HG03095 (cell line): ENCODE measurements around the gene STAB2.
"Not testable (repeated sequence)": the region's sequence is repeated elsewhere in the genome, so short reads cannot be mapped to it uniquely, and the experiment has no call there.

Experiments used
- ATAC-seq: cut with Tn5 transposase; IDR thresholded peaks from one replicate; pipeline ENCODE4 v1.9.1; 2021; ENCODE audit warnings: moderate library complexity; ENCODE audit not compliant: unreplicated experiment

STAB2 gene

DNA sequence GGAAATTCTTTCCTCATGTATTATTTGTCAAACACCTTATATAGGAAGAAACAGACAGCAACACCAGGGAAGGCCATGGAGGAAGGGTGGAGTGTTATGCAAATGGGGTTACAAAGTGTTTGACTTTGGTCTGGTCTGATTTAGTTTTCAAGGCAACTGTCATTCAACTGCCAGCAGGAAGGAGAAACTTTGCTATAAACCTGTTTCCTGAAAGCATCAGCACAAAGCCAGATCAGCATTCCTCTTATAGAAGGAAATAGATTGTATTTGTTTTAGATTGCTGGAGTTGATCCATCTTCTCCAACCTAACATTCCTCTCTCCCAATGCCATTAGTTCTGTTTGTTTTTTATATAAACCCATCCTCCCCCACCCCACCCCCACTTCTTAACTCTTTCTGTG lies 65.7 kb downstream of the STAB2 start:
- ATAC-seq: no peak

DNA sequence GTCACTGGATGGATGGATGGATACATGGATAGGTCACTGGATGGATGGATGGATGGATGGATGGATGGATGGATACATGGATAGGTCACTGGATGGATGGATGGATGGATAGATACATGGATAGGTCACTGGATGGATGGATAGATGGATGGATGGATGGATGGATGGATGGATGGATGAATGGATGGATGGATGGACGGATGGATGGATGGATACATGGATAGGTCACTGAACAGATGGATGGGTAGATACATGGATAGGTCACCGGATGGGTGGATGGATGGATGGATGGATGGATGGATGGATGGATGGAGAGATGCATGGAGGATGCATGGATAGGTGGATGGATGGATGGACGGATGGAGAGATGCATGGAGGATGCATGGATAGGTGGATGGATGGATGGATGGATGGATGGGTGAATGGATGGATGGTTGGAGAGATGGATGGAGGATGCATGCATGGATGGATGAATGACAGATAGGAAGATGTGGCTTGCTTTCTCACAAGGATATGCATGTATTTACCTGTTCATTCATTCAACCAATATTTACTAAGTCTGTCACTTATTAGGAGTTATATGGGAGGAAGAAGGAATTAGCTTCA lies 66.6 kb downstream of the STAB2 start:
- ATAC-seq: not testable (repeated sequence)

DNA sequence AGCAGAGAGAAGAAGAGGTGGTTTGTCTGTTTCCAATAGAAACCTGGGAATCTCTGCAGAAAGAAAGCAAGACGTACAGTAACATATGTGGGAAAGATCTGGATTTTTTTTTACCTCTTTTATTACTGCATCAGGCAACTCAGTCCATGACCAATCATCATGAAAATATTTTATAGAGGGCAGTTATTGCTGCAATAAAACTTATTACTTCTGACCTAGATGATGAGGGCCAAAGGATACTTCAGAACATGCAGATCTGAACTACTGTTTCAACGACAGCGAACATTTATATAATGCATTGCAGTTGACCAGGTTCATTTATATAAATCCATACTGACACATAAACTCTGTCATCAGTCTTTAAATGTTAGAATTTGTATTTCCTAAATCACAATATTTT lies 67.7 kb downstream of the STAB2 start:
- no peak for ATAC-seq

DNA sequence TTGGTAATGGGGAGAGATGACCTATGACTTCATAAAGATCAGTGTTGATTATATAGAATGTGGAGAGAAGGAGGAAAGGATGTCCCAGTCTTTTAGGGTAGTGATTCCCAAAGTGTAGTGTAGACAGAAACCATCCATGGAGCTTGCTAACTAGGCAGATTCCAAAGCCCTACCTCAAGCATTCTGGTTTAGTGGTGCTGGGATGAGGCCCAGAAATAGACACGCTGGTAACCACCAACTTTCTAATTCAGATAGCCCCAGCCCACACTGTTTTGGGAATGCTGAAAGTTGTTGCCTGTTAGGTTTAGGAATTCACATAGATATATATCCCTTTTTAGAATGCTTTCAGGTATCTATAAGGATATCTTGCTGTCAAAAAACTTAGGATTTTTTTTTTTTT lies 69.2 kb downstream of the STAB2 start:
- no peak for ATAC-seq

DNA sequence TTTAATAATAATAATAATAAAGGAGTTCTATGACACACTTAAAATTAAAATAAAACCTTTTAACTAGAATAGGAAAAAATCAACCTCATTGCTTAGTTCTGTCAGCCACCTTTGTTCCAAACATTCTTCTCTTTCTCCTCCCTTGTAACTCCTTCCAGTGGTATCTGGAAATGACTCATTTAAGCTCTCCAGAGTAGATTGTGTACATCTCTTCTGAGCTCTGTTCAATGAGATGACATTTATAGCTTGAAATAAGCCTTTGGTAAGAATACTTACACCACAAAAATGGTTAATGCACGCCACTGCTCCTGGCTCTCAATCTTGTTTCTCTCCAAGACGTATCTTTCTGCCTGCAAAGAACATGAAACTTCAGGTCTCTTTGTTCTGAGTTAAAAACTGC lies 70.3 kb downstream of the STAB2 start:
- no peak for ATAC-seq

DNA sequence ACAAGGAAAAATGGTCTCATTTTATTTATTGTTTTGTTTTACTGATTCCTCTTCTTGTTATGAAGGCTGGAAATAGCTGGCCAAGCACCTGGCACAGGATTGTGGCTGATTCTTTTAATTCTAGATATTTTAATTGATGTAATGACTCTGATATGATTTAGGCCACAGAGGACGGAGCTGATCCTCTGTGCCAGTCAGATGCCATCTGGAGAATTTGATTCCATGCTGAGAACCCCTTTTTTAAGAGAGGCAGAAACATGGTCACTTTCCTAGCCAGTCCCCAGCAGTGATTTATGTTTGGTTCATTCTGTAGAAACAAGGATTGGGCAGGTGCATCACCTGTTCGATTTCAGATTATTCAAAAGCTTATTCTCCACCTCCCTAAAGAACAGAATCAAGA lies 77.6 kb downstream of the STAB2 start:
- ATAC-seq: no peak

DNA sequence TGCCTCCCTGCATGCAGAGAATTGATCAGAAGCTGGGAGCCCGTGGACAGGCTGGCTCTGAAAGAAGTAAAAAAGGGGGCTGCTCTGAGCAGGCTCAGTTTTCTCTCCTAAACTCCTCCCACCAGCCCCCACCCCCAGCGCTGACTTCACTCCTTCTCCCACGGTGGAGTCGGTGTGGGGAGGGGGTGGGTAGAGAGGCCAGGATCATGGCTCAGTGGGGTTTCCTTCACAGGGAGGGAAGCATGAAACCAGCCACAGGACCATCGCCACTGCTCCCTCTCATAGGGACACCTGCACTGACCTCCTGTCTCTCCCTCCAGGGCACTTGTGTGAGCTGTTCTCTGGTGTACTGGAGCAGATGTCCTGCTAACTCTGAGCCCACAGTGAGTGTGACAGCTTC lies 78.9 kb downstream of the STAB2 start:
- ATAC-seq: no peak

DNA sequence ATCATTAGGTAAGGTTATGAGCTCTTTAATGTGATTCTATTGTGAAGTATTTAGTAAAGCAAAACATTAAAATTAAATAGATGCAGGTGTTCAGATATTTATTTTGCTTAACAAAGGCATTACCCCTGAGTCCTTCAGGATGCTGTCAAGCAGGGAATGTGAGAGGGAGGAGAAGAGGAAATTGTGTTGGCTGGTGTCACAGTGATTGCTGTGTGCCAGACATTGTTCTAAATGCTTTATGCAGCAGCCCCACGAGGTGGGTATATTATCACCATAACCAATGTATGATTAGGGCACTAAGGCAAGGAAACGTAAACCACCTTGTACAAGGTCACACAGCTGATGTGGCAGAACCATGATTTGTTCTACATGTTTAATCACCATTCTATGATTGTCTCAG lies 80.1 kb downstream of the STAB2 start:
- ATAC-seq: no peak

DNA sequence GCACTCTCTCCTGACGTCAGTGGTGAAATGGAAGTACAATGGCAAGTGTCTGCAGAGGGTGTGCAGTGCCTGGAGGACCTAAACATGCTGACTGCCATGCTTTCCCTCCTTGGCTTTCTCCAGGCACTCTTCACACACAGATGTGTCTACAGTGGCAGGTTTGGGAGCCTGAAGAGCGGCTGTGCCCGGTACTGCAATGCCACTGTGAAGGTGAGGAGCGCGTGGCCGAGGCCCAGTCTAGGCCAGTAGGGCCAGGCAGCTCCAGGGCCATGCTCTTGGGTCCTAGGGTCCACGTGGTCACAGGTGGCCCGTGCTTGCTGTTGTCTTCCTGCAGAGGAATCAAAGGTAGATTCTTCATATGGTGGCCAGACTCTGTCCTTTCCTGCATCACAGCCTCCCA lies 81.4 kb downstream of the STAB2 start:
- ATAC-seq: no peak

DNA sequence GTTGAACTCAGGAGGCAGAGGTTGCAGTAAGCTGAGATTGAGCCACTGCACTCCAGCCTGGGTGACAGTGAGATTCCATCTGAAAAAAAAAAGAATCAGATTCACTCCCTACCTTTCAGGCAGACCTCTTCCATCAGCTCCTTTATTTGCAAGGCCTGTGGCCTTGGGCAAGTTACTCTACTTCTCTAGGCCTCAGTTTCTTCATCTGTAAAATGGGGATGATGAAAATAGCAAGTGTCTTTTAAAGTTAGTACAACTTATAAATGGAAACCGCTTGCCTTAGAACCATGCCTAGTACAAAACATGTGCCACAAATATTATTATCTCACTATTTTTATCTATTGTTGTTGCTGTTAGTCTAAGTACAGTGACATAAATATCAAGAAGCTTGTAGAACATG lies 84.3 kb downstream of the STAB2 start:
- no peak for ATAC-seq

DNA sequence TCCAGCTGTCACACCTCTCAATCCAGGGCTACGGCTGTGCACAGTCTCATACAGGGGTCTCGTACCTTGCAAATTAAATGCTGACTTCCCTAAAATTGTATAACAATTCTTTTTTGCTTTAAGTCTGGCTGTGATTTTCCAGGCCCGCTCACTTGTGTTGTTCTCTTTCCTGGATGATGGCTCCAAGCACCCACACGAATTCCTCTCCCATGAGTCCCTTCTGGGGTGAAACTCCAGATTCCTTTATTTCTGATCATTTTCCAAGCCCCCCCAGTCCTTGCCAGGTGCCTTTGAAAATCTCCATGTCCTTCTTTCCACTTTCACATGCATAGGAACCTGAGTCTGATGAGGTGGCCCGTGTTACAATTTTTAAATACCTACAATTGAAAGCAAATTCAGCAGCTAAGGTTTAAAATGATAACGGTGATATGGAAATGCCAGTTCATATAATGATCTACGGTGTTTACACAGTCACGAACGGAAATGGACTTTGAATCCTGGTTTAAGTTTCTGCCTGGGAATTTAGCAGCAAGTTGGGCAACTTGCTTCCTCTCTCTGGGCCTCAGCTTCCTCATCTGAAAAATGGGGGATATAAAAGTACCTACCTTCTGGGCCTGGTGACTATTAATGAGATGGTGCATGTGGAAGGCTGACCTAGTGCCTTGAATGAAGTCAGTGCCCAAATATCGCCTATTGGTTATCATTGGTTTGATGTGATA lies 85.5 kb downstream of the STAB2 start:
- no peak for ATAC-seq

DNA sequence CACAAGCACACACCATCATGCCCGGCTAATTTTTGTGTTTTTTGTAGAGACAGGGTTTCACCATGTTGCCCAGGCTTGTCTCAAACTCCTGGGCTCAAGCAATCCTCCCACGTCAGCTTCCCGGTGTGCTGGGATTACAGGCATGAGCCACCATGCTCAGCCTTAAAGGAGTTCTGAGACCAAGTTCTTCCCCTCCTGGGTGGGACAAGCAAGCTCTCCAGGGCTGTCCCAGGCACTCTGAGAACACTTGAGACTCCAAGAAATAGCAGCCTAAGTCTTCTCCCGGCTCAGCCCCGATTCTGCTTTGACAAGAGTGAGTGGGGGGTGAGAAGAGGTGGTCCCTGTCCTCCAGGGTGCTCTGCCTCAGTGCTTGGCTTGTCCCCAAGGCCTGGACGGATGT lies 86.4 kb downstream of the STAB2 start:
- no peak for ATAC-seq

DNA sequence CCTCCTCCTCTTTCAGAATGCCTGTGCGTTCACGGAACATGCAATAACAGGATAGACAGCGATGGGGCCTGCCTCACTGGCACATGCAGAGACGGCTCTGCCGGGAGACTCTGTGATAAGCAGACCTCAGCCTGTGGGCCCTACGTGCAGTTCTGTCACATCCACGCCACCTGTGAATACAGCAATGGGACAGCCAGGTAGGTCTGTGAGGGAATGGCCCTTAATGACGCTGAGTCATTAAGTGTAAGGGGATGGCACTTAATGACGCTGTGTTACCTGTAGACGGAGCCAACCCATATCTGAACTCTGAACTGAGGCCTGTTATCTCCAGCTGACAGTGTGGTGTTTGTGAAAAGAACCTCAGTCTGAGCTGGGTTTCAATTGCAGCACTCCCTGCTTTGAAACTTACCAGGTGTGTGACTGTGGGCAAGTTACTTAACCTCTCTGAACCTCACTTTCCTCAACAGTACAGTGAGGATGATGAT lies 86.9 kb downstream of the STAB2 start:
- ATAC-seq: no peak

DNA sequence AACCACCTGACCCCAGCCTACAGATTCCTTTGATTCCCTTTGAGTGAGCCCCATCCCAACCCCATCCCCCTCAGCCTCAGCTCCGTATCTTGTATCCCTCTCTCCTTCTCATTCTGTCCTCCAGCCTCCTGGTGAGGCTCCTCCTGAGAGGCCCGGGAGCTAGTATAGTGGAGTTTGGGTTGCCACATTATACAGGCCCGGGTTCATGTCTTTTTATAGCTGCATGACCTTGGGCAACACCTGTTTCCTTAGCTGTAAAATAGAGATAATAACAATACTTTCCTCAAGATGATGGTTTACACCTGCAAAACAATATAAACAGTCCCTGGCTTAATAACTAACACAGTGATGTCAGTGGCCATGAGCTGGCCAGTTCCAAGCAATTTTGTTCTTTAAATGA lies 89.8 kb downstream of the STAB2 start:
- ATAC-seq: no peak

DNA sequence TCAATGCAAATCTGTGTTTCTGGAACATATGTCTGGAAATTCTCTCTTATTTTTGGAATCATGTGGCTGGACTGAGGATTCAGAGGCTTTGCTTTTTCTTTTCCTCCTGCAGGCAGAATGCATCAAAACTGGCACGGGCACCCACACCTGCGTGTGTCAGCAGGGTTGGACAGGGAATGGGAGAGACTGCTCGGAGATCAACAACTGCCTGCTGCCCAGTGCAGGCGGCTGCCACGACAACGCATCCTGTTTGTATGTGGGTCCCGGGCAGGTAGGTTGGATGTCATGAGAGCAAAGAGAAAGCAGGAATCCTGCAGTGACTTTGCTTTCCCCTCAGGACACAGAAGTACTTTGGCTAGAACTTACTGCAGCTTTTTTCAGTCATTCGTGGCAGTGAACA lies 90.3 kb downstream of the STAB2 start:
- no peak for ATAC-seq

DNA sequence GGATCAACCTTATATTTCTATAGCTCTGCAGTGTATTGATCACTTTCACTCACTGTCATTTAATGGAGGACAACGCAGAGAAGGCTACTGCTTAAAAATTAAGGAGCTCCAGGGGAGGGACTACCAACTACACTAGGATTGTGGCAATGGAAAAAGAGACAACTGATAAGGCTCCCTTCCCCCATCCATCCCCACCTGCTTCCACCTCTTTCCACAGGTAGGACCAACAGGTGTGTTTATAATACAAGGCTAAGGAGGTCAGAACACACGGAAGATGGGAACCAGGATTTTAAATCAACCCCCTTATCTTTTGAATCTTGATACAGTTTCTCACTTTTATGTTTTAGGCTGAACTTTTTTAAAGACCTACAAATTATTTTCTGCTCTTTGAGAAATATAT lies 90.8 kb downstream of the STAB2 start:
- no peak for ATAC-seq

DNA sequence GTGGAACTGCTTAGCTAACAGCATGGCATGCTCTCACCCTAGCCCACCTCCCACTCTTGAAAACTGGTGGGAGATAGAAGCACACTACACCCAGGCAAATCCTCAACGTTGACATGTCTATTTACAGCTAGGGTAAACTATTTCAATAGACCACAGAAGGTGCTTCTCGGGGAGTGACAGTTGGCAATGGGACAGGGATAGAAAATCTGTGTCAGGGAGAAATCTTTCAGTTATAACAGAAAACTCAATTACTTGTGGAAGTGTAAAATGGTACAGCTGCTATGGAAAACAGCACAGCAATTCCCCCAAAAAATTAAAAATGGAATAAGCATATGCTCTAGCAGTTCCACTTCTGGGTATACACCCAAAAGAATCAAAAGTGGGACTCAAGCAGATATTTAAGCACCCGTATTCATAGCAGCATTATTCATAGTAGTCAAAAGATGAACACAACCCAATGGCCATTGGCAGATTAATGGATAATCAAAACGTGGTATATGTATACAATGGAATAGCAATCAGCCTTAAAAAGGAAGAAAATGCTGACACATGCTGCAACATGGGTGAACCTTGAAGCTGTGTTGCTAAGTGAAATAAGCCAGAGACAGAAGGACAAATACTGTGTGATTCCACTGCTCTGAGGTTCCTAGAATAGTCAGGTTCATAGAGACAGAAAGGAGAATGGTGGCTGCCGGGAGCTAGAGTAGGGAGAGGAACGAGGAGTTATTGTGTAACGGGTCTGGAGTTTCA lies 92.5 kb downstream of the STAB2 start:
- no peak for ATAC-seq

DNA sequence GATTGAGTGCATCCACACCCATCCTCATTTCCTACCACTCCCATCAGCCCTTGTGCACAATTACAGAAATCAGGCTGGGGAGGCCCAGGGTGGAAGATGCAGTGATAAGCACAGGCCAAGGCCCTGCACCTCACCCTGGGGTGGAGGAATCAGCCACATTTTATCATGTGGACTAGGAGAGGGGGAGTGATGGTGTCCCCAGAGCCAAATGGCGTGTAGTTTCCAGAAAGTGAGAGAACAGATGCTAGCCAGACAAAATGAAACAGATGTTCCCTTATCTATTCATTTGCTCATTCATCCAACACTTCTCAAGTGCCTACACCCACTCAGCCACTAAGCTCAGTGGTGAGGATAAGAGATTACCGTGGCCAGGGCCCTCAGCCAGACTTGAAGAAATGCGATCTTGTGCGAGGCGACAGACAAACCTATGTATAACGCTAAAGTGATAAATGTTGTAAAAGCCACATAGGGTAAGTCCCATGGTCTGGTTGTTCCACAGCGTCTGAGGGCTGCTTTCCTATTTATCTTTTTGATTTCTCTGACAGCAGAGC lies 93.6 kb downstream of the STAB2 start:
- ATAC-seq: no peak

DNA sequence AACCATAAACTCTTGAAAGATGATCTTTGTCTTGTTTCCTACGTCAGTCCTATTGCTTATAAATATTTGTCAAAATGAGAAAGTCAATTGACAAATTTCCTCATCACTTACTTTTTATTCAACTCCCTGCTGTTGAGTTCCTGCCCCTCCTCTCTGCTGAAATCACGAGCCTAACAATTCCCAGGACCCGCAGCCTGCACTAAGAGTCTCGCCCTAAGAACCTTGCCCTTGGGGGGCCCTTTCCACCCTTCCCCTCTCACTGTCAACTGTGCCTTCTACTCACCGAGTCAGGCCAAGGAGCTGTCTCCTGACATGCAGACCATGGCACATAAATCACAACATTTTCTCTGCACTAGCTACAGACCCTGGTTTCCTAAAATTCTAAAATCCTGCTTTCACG lies 99.0 kb downstream of the STAB2 start:
- no peak for ATAC-seq

DNA sequence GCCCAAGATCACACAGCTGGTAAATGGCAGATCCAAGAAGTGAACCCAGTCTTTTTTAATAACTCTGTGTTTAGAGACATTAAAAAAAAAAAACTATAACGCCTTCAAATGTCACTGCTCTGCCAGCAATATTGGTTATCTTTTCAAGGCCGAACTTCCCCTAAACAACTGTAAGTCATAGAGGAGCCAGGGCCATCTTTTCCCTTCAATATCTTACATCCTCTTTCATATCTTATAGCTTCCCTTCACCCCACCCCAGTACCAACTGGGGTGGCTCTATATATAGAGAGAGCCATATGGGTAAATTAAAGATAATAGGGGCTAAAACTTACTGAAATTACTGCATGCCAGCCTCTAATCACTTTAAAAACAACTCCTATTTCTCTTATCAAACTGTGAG lies 100.2 kb downstream of the STAB2 start:
- no peak for ATAC-seq

DNA sequence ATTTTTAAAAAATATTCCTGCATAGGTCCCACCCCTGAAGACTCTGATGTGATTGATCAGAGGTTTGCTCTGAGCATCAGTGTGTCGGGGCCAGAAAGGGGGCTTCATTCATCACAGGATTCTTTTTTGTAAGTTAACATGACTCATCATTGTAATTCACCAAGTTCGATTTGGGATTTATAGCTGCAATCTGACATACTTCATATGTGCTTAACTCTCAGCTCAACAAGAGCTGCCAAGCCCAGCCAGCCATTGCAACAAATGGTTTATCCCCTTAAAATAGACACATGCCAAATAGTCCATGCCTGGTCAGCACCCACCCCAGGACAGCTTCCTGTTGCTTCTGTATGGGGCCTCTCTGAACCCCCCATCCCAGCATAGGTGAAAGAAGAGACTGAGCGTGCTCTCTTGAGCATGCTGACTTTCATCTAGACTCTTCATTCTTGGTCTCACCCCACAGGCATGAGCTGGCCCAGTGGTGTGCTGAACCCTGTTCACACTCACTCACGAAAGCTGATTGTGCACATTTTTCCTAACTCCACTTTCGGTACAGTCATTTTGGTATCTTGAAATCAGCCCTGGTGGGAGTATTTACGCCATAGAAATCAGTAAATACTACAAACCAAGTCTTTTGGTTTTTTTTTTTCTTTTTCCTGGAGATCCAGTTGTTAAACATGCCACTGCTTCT lies 101.4 kb downstream of the STAB2 start:
- no peak for ATAC-seq
